NCI-H1417 (cell line): Measurements from ENCODE around the gene SCMH1.
A peak's percentile ranks its signal among the peaks of the same experiment; 100 is the strongest.

ENCODE experiments used
- DNase-seq, 3 experiments: peaks; one replicate each; lab custom pipeline; 2025; lab: John Stamatoyannopoulos, UW

Gene SCMH1

GRCh38 chr1:41025979-41026819 lies 215.9 kb downstream of the SCMH1 start:
- DNase-seq: no peak

DNA sequence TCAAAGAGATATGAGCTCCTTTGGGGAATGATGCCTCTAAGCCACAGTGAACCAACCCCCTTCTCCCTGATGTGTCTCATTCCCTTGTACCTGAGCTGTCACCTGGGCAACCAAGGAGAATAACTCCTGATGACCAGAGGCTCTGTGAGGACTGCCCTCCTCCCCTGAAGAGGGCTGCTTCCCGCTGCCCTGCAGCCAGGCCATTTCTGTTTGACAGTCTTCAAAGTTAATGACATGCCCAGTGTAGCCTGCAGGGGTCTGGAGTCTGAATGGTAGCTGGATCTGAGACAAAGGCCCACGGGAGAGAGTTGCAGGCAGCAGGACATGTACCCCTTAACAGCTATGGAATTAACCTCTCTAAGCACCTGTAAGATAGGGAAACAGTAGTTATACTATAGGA lies 217.2 kb downstream of the SCMH1 start:
- no peak for DNase-seq

DNA sequence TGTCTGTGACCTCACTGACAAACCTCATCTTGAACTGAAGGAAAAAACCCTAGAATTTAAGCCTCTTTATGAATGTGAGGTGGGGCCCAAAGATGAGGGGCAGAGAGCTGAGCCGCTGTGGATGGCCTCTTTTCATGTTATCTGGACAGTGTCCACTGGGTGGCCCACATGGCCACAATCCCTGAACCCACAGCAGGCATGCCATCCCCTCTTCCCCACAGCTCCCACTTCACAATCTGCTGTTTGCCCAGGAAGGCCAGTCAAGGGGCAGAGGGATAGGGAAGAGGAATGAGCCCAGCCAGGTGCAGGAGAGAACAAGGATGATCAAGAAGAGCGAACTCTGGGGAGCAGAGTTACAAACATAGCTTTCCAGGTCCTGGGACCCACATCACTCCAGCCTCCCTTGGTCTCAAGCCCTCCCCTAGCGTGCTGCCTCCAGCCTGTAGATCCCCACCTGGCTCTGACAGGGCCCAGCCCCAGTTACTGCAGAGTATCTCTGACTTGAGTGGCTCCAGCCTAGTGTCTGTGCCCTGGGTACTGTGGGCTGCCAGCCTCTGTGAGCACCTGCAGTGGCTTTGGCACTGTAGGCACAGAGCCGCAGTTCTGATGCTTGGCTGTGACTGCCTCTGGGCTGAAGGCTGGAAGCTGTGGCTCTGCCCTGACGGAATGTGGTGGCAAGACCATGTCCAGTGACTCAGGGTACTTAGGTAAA lies 218.7 kb downstream of the SCMH1 start:
- peak in 1 of 3 experiments; percentile 7 for DNase-seq

GRCh38 chr1:41022424-41022823 lies 219.7 kb downstream of the SCMH1 start:
- DNase-seq: no peak

GRCh38 chr1:41021526-41022308 lies 220.4 kb downstream of the SCMH1 start, which contains the start of gene SLFNL1:
TSS of gene SLFNL1 (minus strand) at chr1:41021725. CDS start at chr1:41020660, 1,065 bp downstream.
- DNase-seq: no peak

DNA sequence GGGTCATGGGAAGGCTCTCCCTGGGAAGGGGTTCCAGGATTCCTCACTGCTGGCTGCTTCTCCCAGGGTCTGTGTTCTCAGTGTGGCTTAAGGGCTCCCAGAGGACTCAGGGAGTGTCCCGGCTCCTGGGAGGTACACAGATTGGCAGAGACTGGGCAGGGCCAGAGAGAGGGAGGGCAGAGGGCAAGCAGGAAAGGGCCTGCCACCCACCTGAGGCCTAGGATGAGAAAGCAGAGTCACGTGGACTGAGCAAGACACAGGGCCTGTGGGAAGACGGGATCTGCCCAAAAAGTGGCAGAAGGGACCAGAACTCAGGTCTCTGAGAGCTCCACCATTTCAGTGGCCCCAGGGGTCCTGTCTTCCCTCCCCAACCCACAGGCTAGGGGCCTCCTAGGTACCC lies 221.5 kb downstream of the SCMH1 start:
- peak in 1 of 3 experiments; percentile 40 for DNase-seq

DNA sequence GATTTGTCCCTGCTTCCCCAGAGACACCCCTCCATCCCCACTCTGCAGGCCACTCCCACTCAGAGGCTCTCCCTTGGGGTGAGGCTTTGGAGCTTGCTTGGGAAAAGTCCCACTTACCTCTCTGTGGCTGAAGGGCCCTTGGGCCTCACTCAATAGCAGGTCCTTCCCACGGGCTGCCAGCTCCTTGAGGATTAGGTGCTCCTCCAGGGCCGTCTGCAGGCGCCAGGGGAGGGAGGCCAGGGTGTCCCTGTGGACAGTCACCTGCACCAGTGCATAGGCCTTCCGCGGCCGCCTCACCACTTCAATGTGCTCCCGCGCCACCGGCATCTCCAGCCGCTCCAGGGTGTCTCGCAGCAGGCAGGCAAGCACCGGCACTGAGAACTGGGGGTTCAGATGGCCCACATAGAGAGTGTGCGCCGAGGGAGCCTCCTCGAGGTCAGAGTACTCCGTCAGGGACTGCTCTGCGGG lies 222.0 kb downstream of the SCMH1 start:
- DNase-seq: peak in 1 of 3 experiments; percentile 53

DNA sequence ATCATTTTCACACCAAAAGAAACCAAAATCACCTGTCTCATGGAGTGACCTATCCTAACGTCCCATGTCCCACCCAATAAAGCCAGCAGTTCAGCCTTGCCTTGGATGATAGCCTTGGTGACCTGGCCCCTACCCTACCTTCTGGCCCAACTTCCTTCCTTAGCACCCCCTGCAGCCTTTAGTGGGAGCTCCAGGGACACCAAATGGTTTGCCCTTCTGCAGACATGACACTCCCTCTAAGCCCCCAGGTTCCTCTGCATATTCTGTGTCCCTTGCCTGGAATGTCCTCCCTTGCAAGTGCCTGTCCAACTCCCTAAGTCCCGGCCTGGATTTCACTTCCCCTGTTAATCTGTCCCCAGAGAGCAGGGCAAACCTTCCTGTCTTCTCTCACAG lies 222.8 kb downstream of the SCMH1 start:
- DNase-seq: no peak

DNA sequence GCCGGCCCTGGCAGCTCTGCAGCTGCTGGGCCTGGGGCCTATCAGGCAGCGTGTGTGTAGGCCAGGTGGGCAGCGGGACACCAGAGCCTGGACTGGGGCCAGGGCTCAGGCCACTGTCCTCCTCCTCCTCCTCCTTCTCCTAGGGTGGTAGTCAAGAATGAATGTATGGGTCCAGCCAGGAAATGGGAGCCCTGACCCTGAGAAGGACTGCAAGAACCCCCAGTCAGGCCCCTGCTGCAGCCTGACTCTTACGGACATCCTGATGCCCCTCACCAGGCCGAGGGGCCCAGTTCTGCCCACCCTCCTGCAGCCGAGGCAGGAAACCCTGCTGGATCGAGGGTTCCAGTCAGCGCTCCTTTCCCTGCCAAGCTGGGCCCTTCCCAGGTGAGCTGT lies 224.1 kb downstream of the SCMH1 start:
- DNase-seq: no peak

DNA sequence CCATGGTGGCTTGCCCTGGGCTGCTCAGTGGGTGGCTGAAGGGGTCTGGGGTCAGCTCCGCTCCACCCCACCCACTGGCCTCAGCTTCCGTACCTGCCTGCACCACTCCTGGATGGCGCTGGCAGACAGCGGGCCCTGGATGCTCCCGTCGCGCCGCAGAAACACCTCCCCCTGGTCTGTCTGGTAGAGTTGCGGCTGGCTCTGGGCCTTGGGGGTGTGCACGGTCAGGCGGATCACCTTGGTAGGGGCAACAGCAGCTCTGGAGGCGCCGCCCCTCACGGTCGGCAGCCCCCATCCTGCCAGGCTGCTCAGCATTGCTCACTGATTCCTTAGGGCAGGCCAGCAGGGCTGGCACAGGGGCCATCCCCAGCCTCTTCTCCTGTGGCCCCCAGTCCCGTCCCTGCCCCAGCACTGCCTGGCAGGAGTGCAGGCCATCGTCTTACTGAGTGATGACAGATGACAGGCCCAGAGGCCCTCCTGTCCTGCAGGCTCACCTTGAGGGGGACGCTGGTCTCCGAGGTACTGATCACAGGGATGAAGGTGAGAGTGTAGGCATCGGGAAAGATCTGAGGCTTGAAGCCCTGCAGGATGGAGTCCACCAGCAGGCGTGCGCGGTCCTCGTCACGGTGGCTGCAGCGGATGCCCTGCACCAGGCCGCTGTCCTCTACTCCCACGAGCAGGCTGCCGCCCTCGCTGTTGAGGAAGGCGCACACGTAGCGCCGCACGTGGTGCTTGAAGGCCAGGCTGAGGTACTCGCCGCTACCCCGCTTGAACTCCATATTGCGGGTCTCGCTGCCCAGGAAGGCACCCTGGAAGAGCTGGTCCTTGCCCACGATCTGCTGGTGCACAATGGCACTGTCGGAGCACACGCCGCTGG lies 224.7 kb downstream of the SCMH1 start:
- DNase-seq: no peak

- DNase-seq: no peak
These were observed 226.1 kb downstream of the SCMH1 start for GRCh38 chr1:41015897-41016470.

GRCh38 chr1:41015281-41015896 lies 226.7 kb downstream of the SCMH1 start:
- DNase-seq: no peak

- no peak for DNase-seq
These were observed 227.2 kb downstream of the SCMH1 start for GRCh38 chr1:41014871-41015270.

DNA sequence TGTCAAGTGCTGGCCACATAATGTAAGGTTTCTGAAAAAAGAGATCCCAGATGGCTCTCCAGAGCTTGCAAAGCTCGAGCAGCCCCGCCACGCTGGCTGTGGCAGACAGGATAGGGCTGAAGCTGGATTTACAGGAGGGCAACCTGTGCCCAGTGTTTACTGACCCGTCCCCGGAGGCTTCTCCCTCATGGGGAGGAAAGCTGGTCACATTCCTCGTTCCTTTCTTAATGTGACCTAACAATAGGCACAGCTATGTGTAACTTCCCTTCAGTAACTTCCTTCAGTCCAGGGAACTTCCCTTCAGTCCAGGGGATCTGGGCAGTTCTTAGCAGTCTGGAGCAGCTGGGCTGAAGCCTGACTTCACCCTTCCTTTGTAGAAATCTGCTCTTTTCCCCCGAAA lies 228.3 kb downstream of the SCMH1 start:
- no peak for DNase-seq

- no peak for DNase-seq
These were observed 229.1 kb downstream of the SCMH1 start for GRCh38 chr1:41013024-41013423.

GRCh38 chr1:41010345-41010744 lies 231.8 kb downstream of the SCMH1 start:
- no peak for DNase-seq

DNA sequence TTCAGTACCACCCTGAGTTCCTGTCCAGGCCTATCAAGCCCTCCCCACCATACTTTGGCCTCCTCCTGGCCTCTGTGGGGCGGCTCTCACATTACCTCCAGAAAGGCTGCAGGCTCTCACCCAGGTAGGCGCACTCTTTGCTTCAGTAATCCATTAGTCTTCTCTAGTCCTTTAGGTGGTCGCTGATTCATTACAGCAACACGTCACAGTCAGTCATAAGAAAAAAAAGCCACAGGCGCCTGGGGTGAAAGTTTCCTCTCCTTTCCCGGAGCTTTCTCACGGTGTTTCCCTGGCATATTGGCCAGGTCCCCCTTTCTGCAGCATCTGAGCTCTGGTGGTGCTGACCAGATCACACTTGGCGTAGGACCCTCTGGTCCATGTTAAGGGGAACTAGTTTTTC lies 232.6 kb downstream of the SCMH1 start:
- DNase-seq: no peak

- DNase-seq: no peak
These were observed 234.9 kb downstream of the SCMH1 start for GRCh38 chr1:41006942-41007865.

GRCh38 chr1:41005876-41006275 lies 236.2 kb downstream of the SCMH1 start:
- no peak for DNase-seq
